Activated naive CD8-positive, alpha-beta T cell (primary cell): ENCODE measurements around the gene HNF4A.

ENCODE experiments used
- H3K27ac Mint-ChIP-seq: one replicate; pipeline ENCODE4 v1.8.0; 2021; ENCODE audit warnings: mixed read lengths
- H3K27me3 Mint-ChIP-seq: one replicate; pipeline ENCODE4 v1.8.0; 2021; ENCODE audit warnings: mixed read lengths
- H3K36me3 Mint-ChIP-seq: one replicate; pipeline ENCODE4 v1.8.0; 2021; ENCODE audit warnings: mixed read lengths
- H3K4me1 Mint-ChIP-seq: one replicate; pipeline ENCODE4 v1.8.0; 2021; ENCODE audit warnings: low read depth, mixed read lengths
- H3K4me3 Mint-ChIP-seq: one replicate; pipeline ENCODE4 v1.8.0; 2021; ENCODE audit warnings: mild to moderate bottlenecking, mixed read lengths
- H3K9me3 Mint-ChIP-seq: one replicate; pipeline ENCODE4 v1.8.0; 2021; ENCODE audit warnings: low read depth, mixed read lengths

Gene HNF4A

GRCh38 chr20:44481719-44482416 lies 126.4 kb downstream of the HNF4A start:
- H3K4me1 Mint-ChIP-seq: peaks cover 13% of the 10 kb centered on the region
- H3K27me3 Mint-ChIP-seq: no peaks in the 10 kb centered on the region
- H3K4me3 Mint-ChIP-seq: no peak overlapping the region
- H3K36me3 Mint-ChIP-seq: peaks cover 9% of the 10 kb centered on the region
- no peaks in the 10 kb centered on the region for H3K9me3 Mint-ChIP-seq
- no peak overlapping the region for H3K27ac Mint-ChIP-seq

DNA sequence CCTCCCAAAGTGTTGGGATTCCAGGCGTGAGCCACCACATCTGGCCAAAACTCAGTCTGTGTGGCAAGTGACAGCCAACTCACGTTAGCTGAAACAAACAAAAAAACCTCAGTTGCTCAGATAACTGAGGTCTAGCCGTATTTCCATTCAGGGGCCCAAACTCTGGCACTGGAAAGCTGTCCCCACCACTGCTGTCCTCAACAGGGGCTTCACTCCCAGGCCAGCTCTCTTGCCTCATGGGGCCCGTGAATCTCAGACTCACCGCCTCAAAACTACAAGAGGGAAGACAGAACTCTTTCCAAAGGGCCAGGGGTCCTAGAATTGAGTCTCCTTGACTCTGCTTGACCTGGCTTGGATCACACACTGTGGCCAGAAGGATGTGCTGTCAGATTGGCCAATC lies 127.6 kb downstream of the HNF4A start:
- H3K9me3 Mint-ChIP-seq: no peaks in the 10 kb centered on the region
- no peak overlapping the region for H3K4me3 Mint-ChIP-seq
- peaks cover 8% of the 10 kb centered on the region for H3K4me1 Mint-ChIP-seq
- no peaks in the 10 kb centered on the region for H3K27me3 Mint-ChIP-seq
- H3K27ac Mint-ChIP-seq: no peak overlapping the region
- H3K36me3 Mint-ChIP-seq: peaks cover 9% of the 10 kb centered on the region
